HG02973 (cell line): ENCODE data around the gene TMEM269.
"Not testable (repeated sequence)": the region's sequence is repeated elsewhere in the genome, so short reads cannot be mapped to it uniquely, and the experiment has no call there.

Source experiments
- ATAC-seq: cut with Tn5 transposase; IDR thresholded peaks from one replicate; pipeline ENCODE4 v1.9.1; 2021; ENCODE audit warnings: moderate library complexity; ENCODE audit not compliant: unreplicated experiment

TMEM269 gene

DNA sequence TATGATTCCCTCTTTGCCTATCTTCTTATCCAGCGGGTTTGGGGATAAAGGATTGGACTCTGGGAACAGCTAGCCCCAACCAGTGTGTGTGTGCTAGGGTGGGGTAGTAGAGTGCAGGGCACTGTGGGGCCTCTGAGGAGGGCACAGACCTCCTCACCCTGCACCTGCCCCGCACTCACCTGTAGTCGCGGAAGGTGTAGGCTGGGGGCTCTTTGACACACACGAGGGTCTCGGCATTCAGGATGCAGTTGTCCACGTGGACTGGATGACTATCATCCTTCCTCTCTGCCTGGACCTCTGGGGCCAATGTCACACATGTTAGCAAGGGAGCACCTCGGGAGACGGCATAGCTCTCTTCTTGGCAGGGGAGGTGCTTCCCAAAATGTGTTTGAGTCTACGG lies 36.8 kb upstream of the TMEM269 start:
- no peak for ATAC-seq

GRCh38 chr1:42748461-42749410 lies 36.1 kb upstream of the TMEM269 start:
- ATAC-seq: no peak

DNA sequence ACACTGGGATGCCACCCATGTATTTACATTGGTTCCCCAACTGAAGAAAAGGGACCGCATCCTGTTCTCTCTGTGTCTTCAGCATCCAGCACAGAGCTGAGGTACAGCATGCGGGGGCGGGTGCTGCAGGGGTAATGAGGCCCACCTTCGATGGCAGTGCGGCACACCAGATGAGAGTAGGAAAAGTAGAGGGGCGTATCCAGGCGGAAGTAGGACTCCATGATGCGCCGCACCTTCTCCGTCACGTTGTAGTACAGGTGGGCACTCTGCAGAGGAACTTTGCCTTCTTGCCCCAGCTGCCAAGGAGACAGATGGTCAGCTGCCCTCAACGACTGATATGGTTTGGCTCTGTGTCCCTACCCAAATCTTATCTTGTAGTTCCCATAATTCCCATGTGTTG lies 34.8 kb upstream of the TMEM269 start:
- ATAC-seq: no peak

GRCh38 chr1:42751511-42752070 lies 33.2 kb upstream of the TMEM269 start:
- ATAC-seq: not testable (repeated sequence)

GRCh38 chr1:42752284-42752683 lies 32.5 kb upstream of the TMEM269 start:
- ATAC-seq: no peak

- ATAC-seq: no peak
Measured at GRCh38 chr1:42753070-42753469, 31.7 kb upstream of the TMEM269 start.

GRCh38 chr1:42756956-42757891 lies 27.6 kb upstream of the TMEM269 start:
- ATAC-seq: no peak

GRCh38 chr1:42757892-42758275 lies 26.9 kb upstream of the TMEM269 start:
- ATAC-seq: no peak

DNA sequence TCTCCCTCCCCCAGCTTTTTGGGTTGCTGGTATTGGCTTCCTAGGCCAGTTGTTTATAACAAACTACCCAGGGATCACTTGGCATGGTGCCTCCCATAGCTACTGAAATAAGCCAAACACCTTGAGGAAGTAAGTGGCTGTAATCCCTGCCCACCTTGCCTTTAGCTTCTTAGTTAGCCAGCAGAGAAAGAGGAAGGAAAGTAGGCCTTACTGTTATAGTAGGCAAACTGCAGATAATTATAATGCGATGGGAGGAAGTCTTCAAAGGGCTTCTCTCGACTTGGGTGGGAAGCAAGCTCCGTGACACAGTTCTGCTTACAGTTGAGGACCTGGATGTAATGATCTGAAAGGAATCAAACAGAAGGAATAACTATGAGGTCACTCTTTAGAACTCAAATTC lies 26.1 kb upstream of the TMEM269 start:
- no peak for ATAC-seq

- ATAC-seq: no peak
Measured at GRCh38 chr1:42759114-42759513, 25.7 kb upstream of the TMEM269 start.

GRCh38 chr1:42761567-42761966 lies 23.2 kb upstream of the TMEM269 start:
- ATAC-seq: no peak

DNA sequence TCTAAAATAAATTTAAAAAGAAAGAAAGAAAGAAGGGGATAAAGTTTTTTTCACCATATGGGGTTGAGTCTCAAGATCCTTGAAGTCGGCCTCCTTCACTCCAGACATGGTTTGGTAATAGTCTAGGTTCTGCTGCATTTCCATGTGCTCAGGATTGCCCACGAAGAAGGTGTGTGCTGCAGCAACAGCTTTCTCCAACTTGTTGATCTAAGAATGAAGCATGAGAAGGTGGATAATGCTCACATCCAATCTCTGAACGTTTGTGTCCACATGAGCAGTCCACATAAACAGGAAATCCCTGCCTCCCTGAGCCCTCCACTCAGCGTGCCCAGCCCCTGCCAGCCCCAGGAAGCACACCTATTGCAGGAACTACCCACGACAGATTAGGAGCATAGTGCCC lies 22.5 kb upstream of the TMEM269 start:
- ATAC-seq: no peak

DNA sequence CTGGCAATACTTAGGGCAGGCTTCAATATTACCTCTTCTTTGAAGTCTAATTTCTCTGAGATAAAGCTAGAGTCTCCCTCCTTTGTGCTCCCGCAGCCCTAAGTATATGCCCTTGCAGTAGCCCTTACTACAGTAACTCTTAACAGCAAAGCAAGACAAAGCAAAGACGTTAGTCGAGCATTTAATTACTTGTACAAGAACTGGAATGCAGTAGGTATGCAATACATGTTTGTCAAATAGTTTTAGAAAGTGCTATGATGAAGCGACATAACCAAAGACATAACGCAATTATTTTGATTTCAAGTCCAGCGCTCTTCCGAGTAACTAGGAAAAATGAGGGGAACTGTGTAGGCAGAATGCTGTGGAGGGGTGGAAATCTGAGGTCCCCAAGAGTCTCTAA lies 19.5 kb upstream of the TMEM269 start:
- ATAC-seq: no peak

DNA sequence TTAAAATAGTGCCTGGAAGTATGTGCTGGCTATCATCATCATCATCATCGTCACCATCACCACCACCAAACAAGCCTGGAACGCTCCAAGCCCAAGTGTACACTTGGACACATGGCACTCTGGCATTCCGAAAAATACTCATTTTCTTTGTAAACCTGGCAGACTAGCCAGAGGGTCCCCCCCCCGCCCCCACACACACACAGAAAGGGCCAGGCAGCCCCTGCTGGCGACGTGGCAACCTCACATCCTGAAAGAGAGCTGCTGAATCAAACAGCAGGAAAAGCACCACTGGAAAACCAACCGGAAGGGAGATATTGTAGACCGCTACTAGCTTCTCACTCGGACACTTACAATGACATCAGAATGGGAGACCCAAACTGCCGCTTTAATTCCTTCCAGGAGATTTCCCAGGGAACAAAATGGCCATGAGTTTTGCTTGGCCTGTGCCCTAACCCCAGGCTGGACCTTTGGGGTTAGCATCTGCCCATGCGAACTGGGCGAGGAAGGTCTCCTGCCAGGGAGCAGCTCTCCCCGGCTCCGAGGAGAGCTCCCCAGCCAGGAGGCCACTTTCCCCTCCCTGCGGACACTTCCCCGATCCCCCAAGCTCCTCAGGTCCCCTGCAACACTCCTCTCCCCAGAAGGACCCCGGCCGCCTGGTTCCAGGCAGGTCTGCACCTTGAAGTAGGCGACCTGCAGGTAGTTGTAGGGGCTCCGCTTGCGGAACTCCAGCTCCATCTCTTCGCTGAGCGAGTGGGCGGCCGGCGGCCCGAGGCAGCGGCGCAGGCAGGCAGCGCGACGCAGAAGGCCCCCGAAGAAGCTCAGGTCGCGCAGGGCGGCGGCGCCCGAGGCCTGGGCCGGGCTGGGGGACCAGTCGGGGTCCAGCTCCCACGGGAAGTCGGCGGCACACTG lies 18.7 kb upstream of the TMEM269 start:
- peak; percentile 20 for ATAC-seq

DNA sequence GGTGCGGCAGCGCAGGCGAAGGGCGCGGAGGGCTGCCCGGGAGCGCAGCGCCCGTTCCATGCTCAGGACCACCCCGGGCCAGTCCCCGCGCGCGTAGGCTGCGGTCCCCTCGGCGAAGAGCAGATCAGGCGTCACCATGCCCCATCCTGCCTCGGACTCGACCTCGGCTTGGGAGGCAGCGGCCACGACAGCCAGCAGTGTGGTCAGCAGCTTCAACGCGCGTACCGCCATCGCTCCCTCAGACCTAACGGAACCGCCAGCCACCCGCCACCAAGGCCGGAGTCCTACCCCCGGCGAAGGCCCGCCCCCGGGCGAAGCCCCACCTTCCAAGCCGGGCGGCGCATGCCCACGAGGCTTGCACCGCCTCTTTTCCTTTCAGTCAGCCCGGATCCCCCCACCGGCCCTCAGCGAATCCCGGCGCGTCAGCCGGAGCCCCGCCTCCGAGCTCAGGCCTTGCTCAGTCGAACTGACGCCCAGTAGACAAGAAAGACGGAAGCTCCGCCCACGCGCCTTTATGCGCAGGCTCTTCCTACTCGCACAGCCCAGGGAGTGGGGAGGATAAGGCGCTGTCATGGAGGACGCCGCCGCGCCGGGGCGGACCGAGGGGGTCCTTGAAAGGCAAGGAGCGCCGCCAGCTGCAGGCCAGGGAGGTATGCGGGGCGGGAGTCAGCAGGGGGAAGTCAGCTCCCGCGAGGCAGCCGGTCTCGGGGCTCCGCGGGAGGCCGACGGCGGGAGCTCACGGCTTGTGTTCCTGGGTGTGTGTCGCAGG lies 17.9 kb upstream of the TMEM269 start, which contains the start of the genes C1orf50 and P3H1:
TSS of gene C1orf50 (plus strand) at position 509 of the 769 bp plus-strand sequence. CDS start at position 572, 63 bp downstream.
TSS of gene P3H1 (minus strand) at position 288 of the 769 bp plus-strand sequence. CDS start at position 231, 57 bp downstream.
- ATAC-seq: peak; percentile 81

GRCh38 chr1:42767510-42768000 lies 17.2 kb upstream of the TMEM269 start:
- peak; percentile 22 for ATAC-seq

- ATAC-seq: no peak
Measured at GRCh38 chr1:42768172-42768571, 16.6 kb upstream of the TMEM269 start.

GRCh38 chr1:42769811-42770210 lies 15.0 kb upstream of the TMEM269 start:
- no peak for ATAC-seq

GRCh38 chr1:42773420-42773819 lies 11.4 kb upstream of the TMEM269 start:
- ATAC-seq: no peak
